ENCODE results near the gene DSEL. TPM values are rescaled to one million over a fixed set of nuclear protein-coding genes. Genes with fewer than 3 reads are reported as not detected.

DSEL gene
- total RNA-seq, 2 donors from 2014 or later = 0.72 to 1.6 TPM

- DNase-seq = no peak
- no peak for TF ChIP-seq CTCF (IDR thresholded peaks at IDR 0.05)
- H3K4me1 ChIP-seq = no peaks in the 10 kb centered on the region
- intact Hi-C loops (cut with DNase I) = no loop called here
- no peaks in the 10 kb centered on the region for H3K27me3 ChIP-seq
- H3K9me3 ChIP-seq = no peaks in the 10 kb centered on the region
- no peak overlapping the region for H3K9ac ChIP-seq (ENCODE audit: low read depth in 2 of 2, low read length in 2 of 2)
- H3K27ac ChIP-seq = no peak overlapping the region
- no peak overlapping the region for H3K4me3 ChIP-seq
- H3K36me3 ChIP-seq = no peaks in the 10 kb centered on the region
Measured at GRCh38 chr18:67513280-67513679, 3.2 kb downstream of the DSEL start.

- H3K4me1 ChIP-seq = no peaks in the 10 kb centered on the region
- no peak overlapping the region for H3K9ac ChIP-seq (ENCODE audit: low read depth in 2 of 2, low read length in 2 of 2)
- no peak overlapping the region for H3K27ac ChIP-seq
- TF ChIP-seq CTCF (IDR thresholded peaks at IDR 0.05) = no peak
- no peaks in the 10 kb centered on the region for H3K9me3 ChIP-seq
- H3K4me3 ChIP-seq = no peak overlapping the region
- DNase-seq = no peak
- intact Hi-C loops (cut with DNase I) = no loop called here
- no peaks in the 10 kb centered on the region for H3K27me3 ChIP-seq
- H3K36me3 ChIP-seq = no peaks in the 10 kb centered on the region
Measured at GRCh38 chr18:67511840-67512239, 4.7 kb downstream of the DSEL start.

- no peaks in the 10 kb centered on the region for H3K9me3 ChIP-seq
- no peaks in the 10 kb centered on the region for H3K36me3 ChIP-seq
- intact Hi-C loops (cut with DNase I) = no loop called here
- DNase-seq = no peak
- H3K27ac ChIP-seq = no peak overlapping the region
- no peaks in the 10 kb centered on the region for H3K4me1 ChIP-seq
- no peak overlapping the region for H3K9ac ChIP-seq (ENCODE audit: low read depth in 2 of 2, low read length in 2 of 2)
- TF ChIP-seq CTCF (IDR thresholded peaks at IDR 0.05) = no peak
- no peak overlapping the region for H3K4me3 ChIP-seq
- H3K27me3 ChIP-seq = no peaks in the 10 kb centered on the region
Measured at GRCh38 chr18:67510831-67511230, 5.7 kb downstream of the DSEL start.

- DNase-seq = no peak
- Histone ChIP-seq H3K9ac (ENCODE audit: low read depth in 2 of 2, low read length in 2 of 2) (no peak overlapping the region), H3K4me1 (no peaks in the 10 kb centered on the region), H3K36me3 (no peaks in the 10 kb centered on the region), H3K27ac (no peak overlapping the region), H3K4me3 (no peak overlapping the region), H3K27me3 (no peaks in the 10 kb centered on the region), H3K9me3 (no peaks in the 10 kb centered on the region)
- TF ChIP-seq CTCF (IDR thresholded peaks at IDR 0.05) = no peak
- intact Hi-C loops (cut with DNase I) = no loop called here
Measured at GRCh38 chr18:67509741-67510391, 6.7 kb downstream of the DSEL start.

GRCh38 chr18:67508146-67508545 lies 8.4 kb downstream of the DSEL start:
- no peaks in the 10 kb centered on the region for H3K4me1 ChIP-seq

More at GRCh38 chr18:67508146-67508545, 8.4 kb downstream of the DSEL start:
- no peaks in the 10 kb centered on the region for H3K9me3 ChIP-seq
- no peaks in the 10 kb centered on the region for H3K27me3 ChIP-seq
- no peaks in the 10 kb centered on the region for H3K36me3 ChIP-seq
- TF ChIP-seq CTCF (IDR thresholded peaks at IDR 0.05) = no peak
- no peak overlapping the region for H3K9ac ChIP-seq (ENCODE audit: low read depth in 2 of 2, low read length in 2 of 2)
- no peak overlapping the region for H3K4me3 ChIP-seq
- intact Hi-C loops (cut with DNase I) = no loop called here
- no peak for DNase-seq
- H3K27ac ChIP-seq = no peak overlapping the region

All from colonic mucosa (tissue), 4 donors.